PC-9 (cell line): Measurements from ENCODE around the gene OSBPL3.

Source experiments
- CTCF ChIP-seq: fragments of 200-600 bp; sonication (generic); conservative IDR thresholded peaks from 2 replicates; pipeline ENCODE4 v1.6.1; 2017; ENCODE audit warnings: mixed run types, antibody characterized with exemption, mild to moderate bottlenecking, moderate library complexity
- EZH2 ChIP-seq: fragments of 200-600 bp; sonication (generic); IDR thresholded peaks from 2 replicates; pipeline ENCODE4 v1.8.0; 2017; ENCODE audit warnings: antibody characterized with exemption, low read depth

- TF ChIP-seq CTCF (no peak), EZH2 (no peak)
These were observed 29.3 kb upstream of the OSBPL3 start for GRCh38 chr7:25009257-25009656.
